GM23338 (cell line): ENCODE data around the gene RABGAP1L. TPM values are rescaled to one million over a fixed set of nuclear protein-coding genes. Genes with fewer than 3 reads are reported as not detected.
"Not testable (repeated sequence)": the region's sequence is repeated elsewhere in the genome, so short reads cannot be mapped to it uniquely, and the experiment has no call there.

Source experiments
- ATAC-seq: fragments of 200-7000 bp; cut with Tn5 transposase; 3 replicates; pipeline ENCODE4 v1.9.1; 2020
- DNase-seq: peaks from one replicate; pipeline ENCODE4 v3.0.0-alpha.2; 2015; ENCODE audit warnings: low spot score
- H2AFZ ChIP-seq: fragments of 200-600 bp; sonication (generic); 2 replicates; pipeline ENCODE4 v1.8.0; 2016; ENCODE audit warnings: antibody characterized with exemption, mild to moderate bottlenecking, moderate library complexity
- H3F3A ChIP-seq: fragments of 200-600 bp; sonication (generic); replicated peaks from 2 replicates; pipeline ENCODE4 v1.8.0; 2017; ENCODE audit warnings: antibody characterized with exemption, mixed run types, low read depth
- H3K27ac ChIP-seq: fragments of 200-600 bp; sonication (generic); 2 replicates; pipeline ENCODE4 v1.6.1; 2016; ENCODE audit warnings: low read depth
- H3K27me3 ChIP-seq: fragments of 200-600 bp; sonication (generic); 2 replicates; pipeline ENCODE4 v1.8.0; 2016; ENCODE audit warnings: mild to moderate bottlenecking, mixed run types, moderate library complexity; ENCODE audit not compliant: insufficient read depth
- H3K36me3 ChIP-seq: fragments of 200-600 bp; sonication (generic); 2 replicates; pipeline ENCODE4 v1.8.0; 2016; ENCODE audit warnings: mild to moderate bottlenecking; ENCODE audit not compliant: insufficient read depth
- H3K4me1 ChIP-seq: fragments of 200-600 bp; sonication (generic); 2 replicates; pipeline ENCODE4 v1.8.0; 2016; ENCODE audit warnings: mild to moderate bottlenecking, moderate library complexity; ENCODE audit not compliant: insufficient read depth
- H3K4me2 ChIP-seq: fragments of 200-600 bp; sonication (generic); 2 replicates; pipeline ENCODE4 v1.7.1; 2017; ENCODE audit warnings: mixed run types
- H3K4me3 ChIP-seq: fragments of 200-600 bp; sonication (generic); 2 replicates; pipeline ENCODE4 v1.6.1; 2016; ENCODE audit warnings: mixed run types
- H3K79me2 ChIP-seq: fragments of 200-600 bp; sonication (generic); replicated peaks from 2 replicates; pipeline ENCODE4 v1.8.0; 2017; ENCODE audit warnings: mild to moderate bottlenecking; ENCODE audit not compliant: insufficient read depth
- H3K9me2 ChIP-seq: fragments of 200-600 bp; sonication (generic); 2 replicates; pipeline ENCODE4 v1.8.0; 2017; ENCODE audit not compliant: insufficient read depth
- H4K20me1 ChIP-seq: fragments of 200-600 bp; sonication (generic); replicated peaks from 2 replicates; pipeline ENCODE4 v1.8.0; 2017; ENCODE audit warnings: mild to moderate bottlenecking; ENCODE audit not compliant: insufficient read depth
- H3K27ac Mint-ChIP-seq: 2 replicates; pipeline ENCODE4 v1.8.0; 2020; ENCODE audit warnings: inconsistent platforms, mild to moderate bottlenecking, moderate library complexity, mixed read lengths
- H3K27me3 Mint-ChIP-seq: 3 replicates; pipeline ENCODE4 v1.8.0; 2022; ENCODE audit warnings: low read depth, mild to moderate bottlenecking, moderate library complexity, mixed read lengths, inconsistent platforms; ENCODE audit not compliant: insufficient read depth, poor library complexity
- H3K36me3 Mint-ChIP-seq: 3 replicates; pipeline ENCODE4 v1.8.0; 2021; ENCODE audit warnings: low read depth, mild to moderate bottlenecking, inconsistent platforms, moderate library complexity, mixed read lengths
- H3K4me1 Mint-ChIP-seq: 3 replicates; pipeline ENCODE4 v1.8.0; 2020; ENCODE audit warnings: mild to moderate bottlenecking, inconsistent platforms, mixed read lengths
- H3K4me3 Mint-ChIP-seq: 3 replicates; pipeline ENCODE4 v1.8.0; 2021; ENCODE audit warnings: moderate library complexity, mild to moderate bottlenecking, inconsistent platforms, mixed read lengths
- H3K9me3 Mint-ChIP-seq: 3 replicates; pipeline ENCODE4 v1.8.0; 2020; ENCODE audit warnings: moderate library complexity, mild to moderate bottlenecking, inconsistent platforms, mixed read lengths
- CREB1 ChIP-seq: fragments of 250-450 bp; sonication (Bioruptor Pico); IDR thresholded peaks from 2 replicates; pipeline ENCODE4 v1.5.0; 2020; ENCODE audit warnings: low read depth, mild to moderate bottlenecking, moderate library complexity
- JUNB ChIP-seq: IDR thresholded peaks from one replicate; pipeline ENCODE4 v1.6.1; 2016; ENCODE audit warnings: antibody characterized with exemption; ENCODE audit not compliant: unreplicated experiment
- POLR2AphosphoS5 ChIP-seq: IDR thresholded peaks from 2 replicates; pipeline ENCODE4 v1.6.1; 2016; ENCODE audit warnings: antibody characterized with exemption, low read depth
- STAT1 ChIP-seq: IDR thresholded peaks from one replicate; pipeline ENCODE4 v1.6.1; 2016; ENCODE audit warnings: antibody characterized with exemption; ENCODE audit not compliant: unreplicated experiment
- ZNF114 ChIP-seq: fragments of 250-450 bp; sonication (Bioruptor Pico); IDR thresholded peaks from 2 replicates; pipeline ENCODE4 v1.5.0; 2020; ENCODE audit warnings: mild to moderate bottlenecking, moderate library complexity
- ZNF331 ChIP-seq: fragments of 250-450 bp; sonication (Bioruptor Pico); IDR thresholded peaks from 2 replicates; pipeline ENCODE4 v1.5.0; 2020; ENCODE audit warnings: low read depth, mild to moderate bottlenecking, moderate library complexity
- polyA plus RNA-seq: library from polyadenylated mRNA; unstranded; fragments of >200 nt; fragmentation: Nextera tagmentation; extraction: Ambion mirVana; gene quantifications from 2 replicates; pipeline ENCODE4 v1.2.1, GENCODE V29; 2016
- total RNA-seq: library from RNA; depleted of rRNA; stranded (reverse); fragments of >200 nt; shearing (Covaris generic); gene quantifications from 2 replicates; pipeline ENCODE4 v1.2.3, GENCODE V29; 2014
- TF ChIP-seq, protein P1 (sequence below), 2 experiments: fragments of 200-600 bp in 1 of 2; sonication (generic) in 1 of 2; conservative IDR thresholded peaks; 2 replicates each; pipeline versions ENCODE4 v1.5.1 to v1.6.1; 2016 to 2017; ENCODE audit warnings: antibody characterized with exemption in 2 of 2, low read depth in 2 of 2, mild to moderate bottlenecking in 2 of 2, moderate library complexity in 1 of 2
- TF ChIP-seq, protein P2 (sequence below): IDR thresholded peaks from 2 replicates; pipeline ENCODE4 v1.6.1; 2016; ENCODE audit warnings: antibody characterized with exemption

RABGAP1L gene
- total and polyA plus RNA-seq, 2 experiments from 2014 or later = 83.2 to 136 TPM

GRCh38 chr1:174690266-174690665 is 530.9 kb downstream of the RABGAP1L start (continued):
- no peak for TF ChIP-seq ZNF331 (CRISPR knock-in tag)
- TF ChIP-seq ZNF114 (CRISPR knock-in tag) = no peak

DNA sequence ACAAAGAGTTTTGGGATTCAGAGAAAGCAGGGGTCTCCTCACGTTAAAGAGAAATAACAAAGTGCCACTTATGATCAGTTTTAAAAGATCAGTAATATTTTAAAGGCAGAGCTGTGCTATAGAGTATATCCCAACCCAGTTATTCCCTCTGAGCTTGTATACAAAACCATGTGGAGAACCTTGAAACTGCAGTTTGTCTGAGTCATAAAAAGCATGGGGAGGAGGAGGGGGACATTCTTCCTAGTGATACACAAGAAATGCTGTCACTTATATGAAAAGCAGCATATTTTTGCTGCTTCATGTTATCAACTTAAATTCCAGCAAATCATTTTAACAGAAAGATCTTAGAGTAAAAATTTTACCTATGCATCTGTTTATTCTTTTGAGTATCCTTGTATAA is 533.0 kb downstream of the RABGAP1L start:
- Mint-ChIP-seq H3K4me1 (peaks cover 14% of the 10 kb centered on the region; the same call in 2 of the 3 replicates), H3K27ac (no peak overlapping the region), H3K27me3 (no peaks in the 10 kb centered on the region), H3K9me3 (no peaks in the 10 kb centered on the region), H3K36me3 (no peaks in the 10 kb centered on the region; the same call in 2 of the 3 replicates), H3K4me3 (no peak overlapping the region)
- Histone ChIP-seq H3K36me3 (no peaks in the 10 kb centered on the region), H3K27ac (no peak overlapping the region), H4K20me1 (no peaks in the 10 kb centered on the region), H3F3A (no peaks in the 10 kb centered on the region), H3K79me2 (no peaks in the 10 kb centered on the region), H2AFZ (no peak overlapping the region), H3K27me3 (no peaks in the 10 kb centered on the region), H3K9me2 (no peaks in the 10 kb centered on the region), H3K4me1 (peaks cover 12% of the 10 kb centered on the region), H3K4me3 (no peak overlapping the region), H3K4me2 (no peak overlapping the region)
- TF ChIP-seq, protein P1, sequence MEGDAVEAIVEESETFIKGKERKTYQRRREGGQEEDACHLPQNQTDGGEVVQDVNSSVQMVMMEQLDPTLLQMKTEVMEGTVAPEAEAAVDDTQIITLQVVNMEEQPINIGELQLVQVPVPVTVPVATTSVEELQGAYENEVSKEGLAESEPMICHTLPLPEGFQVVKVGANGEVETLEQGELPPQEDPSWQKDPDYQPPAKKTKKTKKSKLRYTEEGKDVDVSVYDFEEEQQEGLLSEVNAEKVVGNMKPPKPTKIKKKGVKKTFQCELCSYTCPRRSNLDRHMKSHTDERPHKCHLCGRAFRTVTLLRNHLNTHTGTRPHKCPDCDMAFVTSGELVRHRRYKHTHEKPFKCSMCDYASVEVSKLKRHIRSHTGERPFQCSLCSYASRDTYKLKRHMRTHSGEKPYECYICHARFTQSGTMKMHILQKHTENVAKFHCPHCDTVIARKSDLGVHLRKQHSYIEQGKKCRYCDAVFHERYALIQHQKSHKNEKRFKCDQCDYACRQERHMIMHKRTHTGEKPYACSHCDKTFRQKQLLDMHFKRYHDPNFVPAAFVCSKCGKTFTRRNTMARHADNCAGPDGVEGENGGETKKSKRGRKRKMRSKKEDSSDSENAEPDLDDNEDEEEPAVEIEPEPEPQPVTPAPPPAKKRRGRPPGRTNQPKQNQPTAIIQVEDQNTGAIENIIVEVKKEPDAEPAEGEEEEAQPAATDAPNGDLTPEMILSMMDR (conservative IDR thresholded peaks at IDR 0.05; ENCODE audit: low read depth in 2 of 2) = peak in 1 of 2 experiments; percentile 35; a peak in 2 of 4 replicates
- TF ChIP-seq POLR2AphosphoS5 (no peak), JUNB (no peak), ZNF114 (CRISPR knock-in tag) (no peak)
- ATAC-seq (peak; percentile 78), DNase-seq (peak; percentile 58)

GRCh38 chr1:174693085-174693484 is 533.8 kb downstream of the RABGAP1L start:
- Mint-ChIP-seq H3K27me3 (peaks cover 1% of the 10 kb centered on the region), H3K9me3 (no peaks in the 10 kb centered on the region), H3K4me1 (peaks cover 14% of the 10 kb centered on the region; the same call in 2 of the 3 replicates), H3K36me3 (no peaks in the 10 kb centered on the region; the same call in 2 of the 3 replicates), H3K4me3 (no peak overlapping the region), H3K27ac (0 out of 2 replicates have a peak overlapping the region, but pooled peaks have one; percentile 20)
- no peaks in the 10 kb centered on the region for H3K9me2 ChIP-seq
- no peak overlapping the region for H3K4me3 ChIP-seq
- TF ChIP-seq ZNF114 (CRISPR knock-in tag) (no peak), CREB1 (no peak), STAT1 (no peak)
- TF ChIP-seq, protein P2, sequence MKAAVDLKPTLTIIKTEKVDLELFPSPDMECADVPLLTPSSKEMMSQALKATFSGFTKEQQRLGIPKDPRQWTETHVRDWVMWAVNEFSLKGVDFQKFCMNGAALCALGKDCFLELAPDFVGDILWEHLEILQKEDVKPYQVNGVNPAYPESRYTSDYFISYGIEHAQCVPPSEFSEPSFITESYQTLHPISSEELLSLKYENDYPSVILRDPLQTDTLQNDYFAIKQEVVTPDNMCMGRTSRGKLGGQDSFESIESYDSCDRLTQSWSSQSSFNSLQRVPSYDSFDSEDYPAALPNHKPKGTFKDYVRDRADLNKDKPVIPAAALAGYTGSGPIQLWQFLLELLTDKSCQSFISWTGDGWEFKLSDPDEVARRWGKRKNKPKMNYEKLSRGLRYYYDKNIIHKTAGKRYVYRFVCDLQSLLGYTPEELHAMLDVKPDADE = no peak
- TF ChIP-seq, protein P1 (conservative IDR thresholded peaks at IDR 0.05; ENCODE audit: low read depth in 2 of 2) = no peak
- H3K79me2 ChIP-seq = no peaks in the 10 kb centered on the region
- H3K27me3 ChIP-seq = no peaks in the 10 kb centered on the region
- H4K20me1 ChIP-seq = no peaks in the 10 kb centered on the region
- DNase-seq (no peak), ATAC-seq (no peak; the same call in 2 of the 3 replicates)
- H3K36me3 ChIP-seq = no peaks in the 10 kb centered on the region
- H3K4me2 ChIP-seq = no peak overlapping the region
- H3K27ac ChIP-seq = peak overlapping the region; percentile 24; the same call in 1 of the 2 replicates
- peaks cover 12% of the 10 kb centered on the region for H3K4me1 ChIP-seq
- H3F3A ChIP-seq = no peaks in the 10 kb centered on the region
- no peak overlapping the region for H2AFZ ChIP-seq

DNA sequence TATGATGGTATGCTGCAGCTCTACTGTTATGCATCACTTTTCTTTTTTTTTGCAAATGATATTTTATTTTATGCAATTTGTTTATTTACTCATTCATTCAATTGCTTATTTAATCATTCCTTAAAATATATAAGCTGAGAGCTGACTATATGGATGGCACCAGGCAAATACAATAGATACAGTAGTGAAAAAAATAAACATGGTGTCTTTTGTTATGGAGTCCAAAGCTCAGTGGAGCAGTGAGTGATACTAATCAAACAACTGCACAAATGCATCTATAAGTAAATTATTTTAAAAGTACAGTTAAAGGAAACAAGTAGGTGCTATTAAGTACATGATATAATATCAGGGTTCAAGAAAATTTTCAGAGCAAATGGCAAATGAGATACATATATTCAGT is 534.2 kb downstream of the RABGAP1L start:
- H4K20me1 ChIP-seq, DNase-seq, H3K4me2 ChIP-seq, H3K36me3 ChIP-seq, H3K27me3 ChIP-seq, H3K27ac ChIP-seq, H3K4me3 Mint-ChIP-seq, H3K79me2 ChIP-seq, H2AFZ ChIP-seq, H3K9me3 Mint-ChIP-seq, H3K4me3 ChIP-seq, H3F3A ChIP-seq, H3K27ac Mint-ChIP-seq, ATAC-seq, H3K36me3 Mint-ChIP-seq, H3K9me2 ChIP-seq, H3K27me3 Mint-ChIP-seq: not testable (repeated sequence)
- peaks cover 12% of the 10 kb centered on the region for H3K4me1 ChIP-seq
- peaks cover 14% of the 10 kb centered on the region; the same call in 2 of the 3 replicates for H3K4me1 Mint-ChIP-seq
